Activated naive CD4-positive, alpha-beta T cell treated with anti-CD3 and anti-CD28 coated beads, Interleukin-2, amount 50 U/mL, for 24 hours (primary cell): ENCODE results near the gene ABCA12.

ENCODE experiments used
- H3K27ac Mint-ChIP-seq: one replicate; pipeline ENCODE4 v1.8.0; 2021; ENCODE audit warnings: mild to moderate bottlenecking, mixed read lengths
- H3K27me3 Mint-ChIP-seq: one replicate; pipeline ENCODE4 v1.8.0; 2021; ENCODE audit warnings: mixed read lengths
- H3K36me3 Mint-ChIP-seq: one replicate; pipeline ENCODE4 v1.8.0; 2021; ENCODE audit warnings: mixed read lengths
- H3K4me1 Mint-ChIP-seq: one replicate; pipeline ENCODE4 v1.8.0; 2021; ENCODE audit warnings: mixed read lengths
- H3K4me3 Mint-ChIP-seq: one replicate; pipeline ENCODE4 v1.8.0; 2021; ENCODE audit warnings: mild to moderate bottlenecking, mixed read lengths
- H3K9me3 Mint-ChIP-seq: one replicate; pipeline ENCODE4 v1.8.0; 2021; ENCODE audit warnings: mixed read lengths

Gene ABCA12

GRCh38 chr2:215028231-215028630 lies 110.2 kb downstream of the ABCA12 start:
- Mint-ChIP-seq H3K27me3 (peaks cover 3% of the 10 kb centered on the region), H3K27ac (no peak overlapping the region), H3K9me3 (no peaks in the 10 kb centered on the region), H3K4me1 (no peaks in the 10 kb centered on the region), H3K4me3 (no peak overlapping the region), H3K36me3 (no peaks in the 10 kb centered on the region)

DNA sequence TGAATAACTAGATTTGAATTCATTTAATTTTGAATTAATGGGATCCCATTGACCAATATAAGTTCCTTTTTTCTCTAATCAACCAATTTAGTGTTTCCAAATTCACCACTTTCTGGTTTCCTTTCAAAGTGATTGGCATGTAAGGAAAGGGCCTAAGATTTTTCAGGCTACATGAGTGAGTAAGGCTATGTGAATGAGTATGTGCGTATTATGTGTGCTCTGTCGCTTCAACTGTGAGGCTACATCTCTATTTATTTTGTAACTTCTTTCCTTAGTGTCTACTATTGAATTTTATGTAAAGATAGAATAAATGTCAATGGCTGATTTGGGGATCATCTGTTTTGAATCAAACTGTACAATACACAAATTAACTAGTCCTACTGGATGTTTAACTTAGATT lies 110.6 kb downstream of the ABCA12 start:
- Mint-ChIP-seq H3K27me3 (peaks cover 3% of the 10 kb centered on the region), H3K27ac (no peak overlapping the region), H3K9me3 (no peaks in the 10 kb centered on the region), H3K4me1 (no peaks in the 10 kb centered on the region), H3K4me3 (no peak overlapping the region), H3K36me3 (no peaks in the 10 kb centered on the region)

DNA sequence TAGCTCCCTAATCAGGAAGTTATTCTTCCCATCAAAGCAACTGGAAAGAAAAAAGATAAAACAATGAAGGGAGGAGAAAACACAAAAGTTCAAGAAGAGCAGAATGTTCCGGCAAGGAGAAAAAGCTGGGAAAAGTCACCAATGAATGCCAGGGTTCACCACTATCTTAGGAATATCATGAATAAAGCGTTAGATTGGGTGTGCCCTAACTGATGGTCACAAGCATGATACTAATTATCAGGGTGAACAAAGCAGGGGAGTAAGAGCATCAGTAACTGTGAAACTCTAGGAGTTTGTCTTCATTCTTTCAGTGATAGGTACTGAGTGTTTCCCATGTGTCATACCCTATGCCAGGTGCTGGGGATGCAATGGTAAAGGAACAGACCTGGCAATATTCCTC lies 115.5 kb downstream of the ABCA12 start:
- Mint-ChIP-seq H3K36me3 (no peaks in the 10 kb centered on the region), H3K9me3 (no peaks in the 10 kb centered on the region), H3K4me1 (no peaks in the 10 kb centered on the region), H3K4me3 (no peak overlapping the region), H3K27ac (no peak overlapping the region), H3K27me3 (peaks cover under 1% of the 10 kb centered on the region)

- no peaks in the 10 kb centered on the region for H3K9me3 Mint-ChIP-seq
- H3K36me3 Mint-ChIP-seq, result no peaks in the 10 kb centered on the region
- H3K27ac Mint-ChIP-seq, result no peak overlapping the region
- no peak overlapping the region for H3K4me3 Mint-ChIP-seq
- H3K27me3 Mint-ChIP-seq, result no peaks in the 10 kb centered on the region
- H3K4me1 Mint-ChIP-seq, result no peaks in the 10 kb centered on the region
Measured at GRCh38 chr2:215022418-215022817, 116.0 kb downstream of the ABCA12 start.

GRCh38 chr2:215020283-215020682 lies 118.1 kb downstream of the ABCA12 start:
- no peaks in the 10 kb centered on the region for H3K9me3 Mint-ChIP-seq
- H3K36me3 Mint-ChIP-seq, result no peaks in the 10 kb centered on the region

GRCh38 chr2:215019521-215020145 lies 118.8 kb downstream of the ABCA12 start:
- no peaks in the 10 kb centered on the region for H3K4me1 Mint-ChIP-seq
- no peaks in the 10 kb centered on the region for H3K9me3 Mint-ChIP-seq
- H3K27me3 Mint-ChIP-seq, result no peaks in the 10 kb centered on the region
- H3K27ac Mint-ChIP-seq, result no peak overlapping the region
- H3K4me3 Mint-ChIP-seq, result no peak overlapping the region
- H3K36me3 Mint-ChIP-seq, result no peaks in the 10 kb centered on the region

More at GRCh38 chr2:215020283-215020682, 118.1 kb downstream of the ABCA12 start:
- Mint-ChIP-seq H3K4me1 (no peaks in the 10 kb centered on the region), H3K27me3 (no peaks in the 10 kb centered on the region), H3K27ac (no peak overlapping the region), H3K4me3 (no peak overlapping the region)

GRCh38 chr2:215019085-215019484 lies 119.3 kb downstream of the ABCA12 start:
- Mint-ChIP-seq H3K27me3 (no peaks in the 10 kb centered on the region), H3K36me3 (no peaks in the 10 kb centered on the region), H3K9me3 (no peaks in the 10 kb centered on the region), H3K27ac (no peak overlapping the region), H3K4me1 (no peaks in the 10 kb centered on the region), H3K4me3 (no peak overlapping the region)

DNA sequence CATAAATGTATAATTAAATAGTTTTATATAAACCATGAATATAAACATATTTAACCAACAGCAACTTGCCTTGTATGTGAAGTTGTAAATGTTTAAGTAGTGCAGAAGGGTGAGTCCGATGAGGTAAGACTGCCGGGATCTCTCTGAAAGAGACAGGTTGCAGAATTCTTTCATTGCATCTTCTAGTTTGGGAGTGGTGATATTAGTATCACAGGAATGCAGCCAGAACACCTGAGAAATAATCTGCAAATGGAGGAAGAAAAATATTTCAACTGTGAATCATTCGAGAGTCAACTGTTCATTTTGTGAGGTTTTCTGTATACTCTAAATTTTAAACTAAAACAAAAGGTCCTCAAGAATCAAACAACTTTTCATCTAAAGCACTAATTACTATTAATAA lies 123.0 kb downstream of the ABCA12 start:
- Mint-ChIP-seq H3K27me3 (no peaks in the 10 kb centered on the region), H3K4me3 (no peak overlapping the region), H3K27ac (no peak overlapping the region), H3K4me1 (no peaks in the 10 kb centered on the region), H3K9me3 (no peaks in the 10 kb centered on the region), H3K36me3 (no peaks in the 10 kb centered on the region)

- Mint-ChIP-seq H3K36me3 (no peaks in the 10 kb centered on the region), H3K27me3 (peaks cover 5% of the 10 kb centered on the region), H3K27ac (no peak overlapping the region), H3K4me3 (no peak overlapping the region), H3K9me3 (no peaks in the 10 kb centered on the region), H3K4me1 (no peaks in the 10 kb centered on the region)
Measured at GRCh38 chr2:215010390-215010789, 128.0 kb downstream of the ABCA12 start.

DNA sequence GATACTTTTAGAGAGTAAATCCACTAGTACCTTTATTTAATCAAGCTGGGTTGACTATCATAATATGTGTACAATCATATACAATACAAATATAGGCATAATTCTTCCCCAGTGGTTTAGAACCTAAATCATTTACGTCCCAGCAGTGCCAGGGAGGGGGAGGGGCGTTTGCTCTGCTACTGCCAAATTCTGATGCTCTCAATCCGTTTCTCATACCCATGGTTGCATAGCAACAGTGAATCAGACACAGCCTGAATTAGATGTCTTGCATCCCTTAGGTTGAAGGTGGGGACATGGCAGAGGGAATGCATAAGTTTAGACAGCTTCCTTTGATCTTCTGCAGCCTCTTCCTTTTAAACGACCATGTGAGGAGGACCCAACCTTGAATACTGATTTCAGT lies 135.4 kb downstream of the ABCA12 start:
- H3K4me3 Mint-ChIP-seq, result no peak overlapping the region
- H3K9me3 Mint-ChIP-seq, result no peaks in the 10 kb centered on the region
- peaks cover 2% of the 10 kb centered on the region for H3K27me3 Mint-ChIP-seq
- no peak overlapping the region for H3K27ac Mint-ChIP-seq
- H3K4me1 Mint-ChIP-seq, result no peaks in the 10 kb centered on the region
- H3K36me3 Mint-ChIP-seq, result no peaks in the 10 kb centered on the region

DNA sequence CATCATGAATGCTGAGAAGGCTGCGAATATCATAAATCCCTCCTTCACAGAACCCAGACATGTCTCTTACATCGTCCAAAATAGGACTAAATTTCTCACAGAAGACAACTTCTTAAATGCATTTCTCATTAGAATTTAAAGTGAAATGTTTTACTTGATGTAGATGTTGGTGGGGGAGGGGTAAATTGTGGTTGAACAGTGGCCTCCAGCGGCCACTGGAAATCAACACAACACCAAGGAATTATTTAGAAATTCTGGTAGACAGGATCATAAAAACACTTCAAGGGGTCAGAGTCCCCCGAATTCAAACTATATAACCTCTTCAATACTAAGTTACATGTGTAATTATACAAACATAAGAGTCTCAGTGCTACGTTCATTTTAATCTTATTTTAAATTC lies 135.9 kb downstream of the ABCA12 start:
- H3K9me3 Mint-ChIP-seq, result no peaks in the 10 kb centered on the region
- no peak overlapping the region for H3K4me3 Mint-ChIP-seq
- no peaks in the 10 kb centered on the region for H3K36me3 Mint-ChIP-seq
- H3K27ac Mint-ChIP-seq, result no peak overlapping the region
- no peaks in the 10 kb centered on the region for H3K4me1 Mint-ChIP-seq
- H3K27me3 Mint-ChIP-seq, result peaks cover 2% of the 10 kb centered on the region

DNA sequence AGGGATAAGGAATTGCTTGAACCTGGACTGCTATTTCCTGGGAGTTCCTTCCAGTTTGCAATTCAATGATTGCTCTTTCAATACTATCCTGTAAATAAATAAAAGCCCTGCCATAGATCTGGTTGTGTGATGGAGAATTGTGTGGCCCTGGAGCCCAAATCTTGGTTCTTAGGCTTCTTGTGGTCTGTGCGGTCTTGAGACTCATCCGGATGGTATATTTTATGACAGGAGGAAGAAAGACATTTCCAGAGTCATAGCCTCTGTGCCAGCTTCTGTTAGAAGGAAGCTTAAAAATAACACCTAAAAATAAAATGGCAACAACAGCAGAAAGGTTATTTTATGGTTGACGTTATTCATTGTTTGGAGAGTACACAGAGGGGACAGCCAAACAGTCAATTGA lies 137.7 kb downstream of the ABCA12 start:
- Mint-ChIP-seq H3K27me3 (no peaks in the 10 kb centered on the region), H3K36me3 (no peaks in the 10 kb centered on the region), H3K27ac (no peak overlapping the region), H3K4me3 (no peak overlapping the region), H3K9me3 (no peaks in the 10 kb centered on the region), H3K4me1 (no peaks in the 10 kb centered on the region)

GRCh38 chr2:214995926-214996670 lies 142.3 kb downstream of the ABCA12 start:
- H3K9me3 Mint-ChIP-seq, result no peaks in the 10 kb centered on the region
- H3K4me3 Mint-ChIP-seq, result no peak overlapping the region
- no peaks in the 10 kb centered on the region for H3K4me1 Mint-ChIP-seq
- H3K27ac Mint-ChIP-seq, result no peak overlapping the region
- no peaks in the 10 kb centered on the region for H3K36me3 Mint-ChIP-seq
- H3K27me3 Mint-ChIP-seq, result no peaks in the 10 kb centered on the region

DNA sequence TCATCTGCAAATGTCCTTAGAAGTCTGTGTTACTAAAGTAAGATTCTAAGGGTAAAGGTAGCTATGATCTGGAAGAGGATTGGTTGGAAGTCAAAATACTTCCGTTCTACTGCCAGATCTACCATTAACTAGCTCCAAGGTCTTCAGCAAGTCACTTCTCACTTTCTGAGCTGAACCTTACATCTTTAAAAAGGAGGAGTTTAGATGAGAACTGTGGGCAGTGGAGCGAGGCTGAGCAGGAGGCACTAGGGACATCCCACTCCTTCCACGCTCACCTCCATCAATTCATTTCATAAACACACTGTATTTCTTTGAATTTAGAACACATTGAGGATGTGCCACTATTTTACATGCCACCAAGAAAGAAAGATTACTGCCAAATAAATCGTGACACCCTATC lies 143.0 kb downstream of the ABCA12 start:
- no peak overlapping the region for H3K4me3 Mint-ChIP-seq
- H3K4me1 Mint-ChIP-seq, result no peaks in the 10 kb centered on the region
- no peaks in the 10 kb centered on the region for H3K36me3 Mint-ChIP-seq
- no peak overlapping the region for H3K27ac Mint-ChIP-seq
- H3K27me3 Mint-ChIP-seq, result no peaks in the 10 kb centered on the region
- no peaks in the 10 kb centered on the region for H3K9me3 Mint-ChIP-seq

GRCh38 chr2:214992911-214993310 lies 145.5 kb downstream of the ABCA12 start:
- no peaks in the 10 kb centered on the region for H3K4me1 Mint-ChIP-seq
- H3K27ac Mint-ChIP-seq, result no peak overlapping the region
- H3K36me3 Mint-ChIP-seq, result no peaks in the 10 kb centered on the region
- no peaks in the 10 kb centered on the region for H3K27me3 Mint-ChIP-seq
- H3K9me3 Mint-ChIP-seq, result no peaks in the 10 kb centered on the region
- no peak overlapping the region for H3K4me3 Mint-ChIP-seq

GRCh38 chr2:214989187-214989586 lies 149.2 kb downstream of the ABCA12 start:
- H3K27me3 Mint-ChIP-seq, result no peaks in the 10 kb centered on the region
- H3K9me3 Mint-ChIP-seq, result no peaks in the 10 kb centered on the region
- no peaks in the 10 kb centered on the region for H3K36me3 Mint-ChIP-seq
- no peaks in the 10 kb centered on the region for H3K4me1 Mint-ChIP-seq
- H3K4me3 Mint-ChIP-seq, result no peak overlapping the region
- no peak overlapping the region for H3K27ac Mint-ChIP-seq

- Mint-ChIP-seq H3K27me3 (peaks cover 1% of the 10 kb centered on the region), H3K4me3 (no peak overlapping the region), H3K9me3 (no peaks in the 10 kb centered on the region), H3K4me1 (no peaks in the 10 kb centered on the region), H3K27ac (no peak overlapping the region), H3K36me3 (no peaks in the 10 kb centered on the region)
Measured at GRCh38 chr2:214987261-214987660, 151.2 kb downstream of the ABCA12 start.
